Daoy (cell line): ENCODE measurements around the gene ZNF99. TPM values are rescaled to one million over a fixed set of nuclear protein-coding genes. Genes with fewer than 3 reads are reported as not detected.
"Not testable (repeated sequence)": the region's sequence is repeated elsewhere in the genome, so short reads cannot be mapped to it uniquely, and the experiment has no call there.

ENCODE experiments used
- DNase-seq: peaks from one replicate; pipeline ENCODE4 v3.0.0-alpha.2; 2015; ENCODE audit warnings: low read depth
- total RNA-seq: library from RNA; depleted of rRNA; stranded (reverse); fragments of >200 nt; shearing (Covaris generic); gene quantifications from 2 replicates; pipeline ENCODE4 v1.2.3, GENCODE V29; 2014; rRNA removed

ZNF99 gene
- not detected in 2 replicates for total RNA-seq

DNA sequence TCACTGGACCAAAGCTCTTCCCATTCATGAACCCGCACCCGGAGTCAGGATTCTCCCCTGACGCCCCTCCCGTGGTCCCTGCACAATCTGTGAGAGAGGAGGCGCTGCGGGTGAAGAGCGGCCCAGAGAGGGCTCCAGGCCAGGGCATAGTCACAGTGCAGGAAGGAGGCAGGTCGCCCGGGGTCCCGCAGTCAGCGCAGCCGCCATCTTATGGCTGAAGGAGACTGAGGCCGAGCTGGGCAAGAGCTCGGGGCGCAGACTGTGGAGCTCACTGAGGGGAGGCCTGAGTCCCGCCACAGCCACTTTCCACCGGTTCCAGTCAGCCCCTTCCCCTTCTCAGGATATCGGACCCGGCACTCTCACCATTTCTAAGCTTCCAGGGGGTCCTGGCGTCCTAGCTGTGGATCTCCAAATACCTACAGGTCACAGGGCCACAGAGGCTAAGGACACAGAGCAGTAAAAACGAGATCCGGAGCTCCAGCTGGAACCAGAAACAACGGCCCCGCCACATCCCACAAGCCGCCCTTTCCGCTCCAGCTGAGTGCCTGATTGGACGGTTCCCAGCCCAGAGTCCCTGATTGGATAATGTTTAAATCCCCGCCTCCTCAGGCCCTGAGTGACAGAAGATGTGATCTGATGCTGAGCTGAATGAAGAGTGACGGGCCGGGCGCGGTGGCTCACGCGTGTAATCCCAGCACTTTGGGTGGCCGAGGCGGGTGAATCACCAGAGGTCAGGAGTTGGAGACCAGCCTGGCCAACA, at the start of gene ZNF99:
Gene ZNF99 (minus strand): TSS at position 501 of the 760 bp plus-strand sequence. CDS start 135 bp downstream, at position 366.
- DNase-seq, result peak; percentile 32

DNA sequence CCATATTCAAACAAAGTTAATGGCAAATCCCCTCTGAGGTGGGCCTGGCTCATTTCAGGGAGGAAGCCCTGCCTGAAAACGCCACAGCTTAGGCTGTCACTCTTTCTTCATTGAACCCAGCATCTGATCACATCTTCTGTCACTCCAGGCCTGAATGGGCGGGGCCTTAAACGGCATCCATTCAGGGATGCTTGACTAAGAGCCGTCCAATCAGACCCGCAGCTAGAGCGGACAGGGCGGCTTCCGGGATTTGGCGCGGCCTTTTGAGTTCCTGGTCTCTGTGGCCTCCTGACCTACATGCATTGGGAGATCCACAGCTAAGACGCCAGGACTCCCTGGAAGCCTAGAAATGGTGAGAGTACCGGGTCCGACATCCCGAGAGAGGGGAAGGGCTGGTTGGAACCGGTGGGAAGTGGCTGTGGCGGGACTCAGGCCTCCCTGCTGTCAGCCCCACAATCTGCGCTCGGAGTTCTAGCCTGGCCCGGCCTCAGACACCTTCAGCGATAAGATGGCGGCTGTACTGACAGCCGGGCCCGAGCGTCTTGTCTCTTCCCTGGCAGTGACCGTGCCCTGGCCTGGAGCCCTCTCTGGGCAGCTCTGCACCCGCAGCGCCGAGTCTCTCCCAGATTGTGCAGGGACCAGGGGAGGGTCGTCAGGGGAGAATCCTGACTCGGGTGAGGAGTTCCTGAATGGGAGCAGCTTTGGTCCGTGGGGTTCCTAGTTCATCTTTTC, 48.2 kb upstream of the ZNF99 start, which contains the start of gene ZNF723:
Gene ZNF723 (plus strand): TSS at position 261 of the 732 bp plus-strand sequence. CDS start 89 bp downstream, at position 350.
- DNase-seq, result peak; percentile 41

DNA sequence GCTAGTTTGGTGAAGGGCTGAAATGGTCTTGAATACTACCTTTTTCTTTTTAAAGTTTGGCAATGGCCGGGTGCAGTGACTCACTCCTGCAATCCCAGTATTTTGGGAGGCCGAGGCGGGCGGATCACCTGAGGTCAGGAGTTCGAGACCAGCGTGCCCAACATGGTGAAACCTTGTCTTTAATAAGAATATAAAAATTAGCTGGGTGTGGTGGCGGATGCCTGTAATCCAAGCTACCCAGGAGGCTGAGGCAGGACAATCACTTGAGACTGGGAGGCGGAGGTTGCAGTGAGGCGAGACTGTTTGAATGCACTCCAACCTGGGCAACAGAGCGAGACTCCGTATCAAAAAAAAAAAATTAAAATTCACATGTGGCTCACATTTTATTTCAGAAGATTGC, 47.3 kb upstream of the ZNF99 start:
- DNase-seq, result no peak

DNA sequence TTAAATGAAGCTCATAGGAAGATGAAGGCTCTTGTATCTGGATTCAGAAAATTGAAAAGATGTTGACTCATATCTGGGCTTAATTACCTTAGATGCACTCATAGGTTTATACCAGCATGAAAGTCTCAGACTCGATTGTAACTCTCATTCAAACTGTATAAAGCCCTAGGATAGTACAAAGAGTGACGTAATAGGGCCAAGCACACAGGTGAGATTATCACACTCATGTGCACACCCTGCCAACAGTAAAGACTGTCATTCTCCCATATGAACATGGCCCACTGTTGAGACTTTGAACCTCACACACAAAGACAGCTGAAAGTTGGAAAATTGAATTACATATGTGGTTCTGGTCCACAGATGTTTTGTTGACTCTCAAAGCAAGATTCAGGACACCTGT, 30.2 kb upstream of the ZNF99 start:
- DNase-seq, result no peak

DNA sequence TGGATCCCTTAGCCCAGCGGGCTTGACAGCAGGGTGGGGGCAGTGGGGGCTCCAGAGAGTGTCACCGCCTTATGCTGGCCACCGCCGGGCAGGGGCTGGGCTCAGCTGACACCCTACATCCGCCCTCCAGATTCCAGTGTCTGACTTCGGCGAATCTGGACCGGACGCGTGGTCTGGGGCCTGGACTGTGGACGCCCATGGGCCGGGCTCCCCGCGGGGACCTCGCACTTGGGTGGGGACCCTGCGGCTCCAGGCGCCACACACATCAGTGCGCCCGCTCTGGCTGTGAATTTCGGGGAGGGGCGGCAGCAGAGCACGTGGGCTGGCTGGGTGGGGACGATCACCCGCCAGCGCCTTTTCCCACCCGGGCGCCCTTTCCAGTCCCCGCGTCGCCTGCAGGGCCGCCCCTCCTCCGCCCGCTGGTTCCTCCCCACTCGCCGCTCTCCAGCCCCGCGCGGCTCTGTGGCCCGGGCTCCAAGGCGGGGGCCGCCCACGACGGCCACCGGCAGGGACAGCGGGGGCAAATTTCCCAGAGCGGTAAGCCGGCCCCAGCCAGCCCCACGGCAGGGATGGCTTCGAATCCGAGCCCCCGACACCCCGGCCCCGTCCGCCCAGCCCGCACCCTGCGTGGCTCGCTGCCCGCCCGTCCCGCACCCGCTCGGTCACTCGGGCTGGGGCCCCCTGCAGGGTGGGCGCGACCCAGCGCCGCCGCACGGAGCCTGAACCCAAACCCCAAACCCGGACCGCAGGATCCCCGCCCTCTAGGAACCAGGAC, 23.3 kb upstream of the ZNF99 start:
- no peak for DNase-seq

DNA sequence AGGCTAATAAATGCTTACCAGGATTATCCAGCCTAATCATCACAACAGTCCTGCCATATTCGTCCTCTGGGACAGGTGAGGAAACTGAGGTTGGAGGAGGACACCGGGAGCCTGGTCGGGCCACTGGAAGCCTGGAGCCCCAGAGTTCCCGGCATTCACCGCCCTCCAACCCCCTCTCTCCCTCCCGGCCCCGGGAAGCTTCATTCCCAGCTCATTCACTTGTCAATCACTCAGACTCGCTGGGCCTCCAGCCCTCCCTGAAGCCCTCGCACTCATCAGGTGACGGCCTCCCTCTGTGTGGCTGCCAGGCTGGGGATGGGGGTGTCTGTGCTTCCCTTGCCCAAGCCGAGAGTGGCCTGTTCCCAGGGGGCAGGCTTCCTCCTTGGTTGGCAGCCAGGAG, 22.5 kb upstream of the ZNF99 start:
- DNase-seq, result no peak

DNA sequence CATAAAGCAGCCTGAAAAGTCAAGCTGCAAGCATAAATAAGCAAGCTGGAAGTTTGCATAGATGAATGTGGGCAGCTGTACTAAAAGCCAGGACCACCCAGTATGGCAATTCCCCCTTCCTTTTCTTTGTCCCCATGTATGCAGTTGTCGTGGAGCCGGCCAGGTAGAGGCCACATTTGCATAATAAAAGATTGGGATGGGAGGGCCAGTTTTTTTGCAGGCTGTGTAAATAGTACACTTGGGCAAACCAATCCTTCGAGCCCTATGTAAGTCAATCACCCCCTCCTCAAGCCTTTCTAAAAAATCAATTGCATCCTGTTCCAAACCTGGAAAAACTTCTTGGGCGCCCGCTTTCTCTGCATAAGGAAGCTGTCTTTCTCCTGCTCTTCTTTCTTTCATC, 13.1 kb upstream of the ZNF99 start:
- no peak for DNase-seq

DNA sequence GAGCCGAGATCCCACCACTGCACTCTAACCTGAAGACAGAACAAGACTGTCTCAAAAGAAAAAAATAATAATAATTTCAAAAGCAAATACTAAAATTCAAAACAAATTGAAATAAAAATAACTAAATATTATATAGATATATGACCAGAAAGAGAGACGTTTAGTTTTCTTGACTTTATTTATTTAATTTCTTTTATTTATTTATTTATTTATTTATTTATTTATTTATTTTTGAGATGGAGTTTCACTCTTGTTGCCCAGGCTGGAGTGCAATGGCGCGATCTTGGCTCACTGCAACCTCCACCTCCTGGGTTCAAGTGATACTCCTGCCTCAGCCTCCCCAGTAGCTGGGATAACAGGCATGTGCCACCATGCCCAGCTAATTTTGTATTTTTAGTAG, 8.9 kb upstream of the ZNF99 start:
- not testable (repeated sequence) for DNase-seq

DNA sequence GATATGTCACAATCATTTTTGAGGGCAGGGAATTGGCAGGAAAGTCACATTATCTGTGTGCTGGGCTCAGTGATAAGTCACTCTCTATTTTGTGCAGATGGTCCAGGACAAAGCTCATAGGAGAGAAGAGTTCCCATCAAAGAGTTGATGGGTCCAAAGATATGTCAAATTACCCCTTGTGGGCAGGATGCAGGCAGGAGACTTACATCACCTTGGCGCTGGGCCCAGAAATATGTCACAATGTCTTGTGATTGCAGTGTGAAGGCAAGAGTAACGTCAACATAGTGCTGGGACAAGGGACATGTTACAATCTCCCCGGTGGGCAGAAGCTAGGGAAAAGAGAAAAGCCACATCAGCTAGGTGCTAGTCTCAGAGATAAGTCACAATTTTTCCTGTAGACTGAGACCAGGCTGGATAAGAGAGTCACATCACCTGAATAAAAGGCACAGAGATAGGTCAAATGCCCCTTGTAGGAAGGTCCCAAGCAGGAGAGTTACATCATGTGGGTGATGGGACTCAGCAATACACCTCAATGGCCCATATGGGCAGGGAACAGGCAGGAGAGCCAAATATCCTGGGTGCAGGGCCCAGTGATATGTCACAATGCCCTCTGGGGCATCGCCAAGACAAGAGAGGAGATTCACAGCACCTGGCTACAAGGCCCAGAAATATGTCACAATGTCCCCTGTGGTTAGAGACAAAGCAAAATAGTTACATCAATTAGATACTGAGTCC, 47.9 kb downstream of the ZNF99 start:
- DNase-seq, result no peak

DNA sequence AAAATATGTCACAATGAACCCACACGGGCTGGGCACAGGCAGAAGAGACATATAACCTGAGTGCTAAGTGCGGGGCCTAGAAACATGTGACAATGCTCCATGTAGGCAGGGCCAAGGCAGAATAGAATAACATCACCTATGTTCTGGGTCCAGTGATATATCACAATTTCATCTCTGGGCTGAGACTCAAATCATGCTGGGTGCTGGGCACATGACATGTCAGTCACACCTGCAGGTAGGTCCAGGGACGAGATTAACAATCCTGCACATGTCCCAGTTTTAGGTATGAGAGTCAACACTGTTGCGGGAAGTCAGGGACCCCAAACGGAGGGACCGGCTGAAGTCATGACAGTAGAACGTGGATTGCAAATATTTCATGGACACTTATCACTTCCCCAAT, 50.3 kb downstream of the ZNF99 start:
- DNase-seq, result no peak

DNA sequence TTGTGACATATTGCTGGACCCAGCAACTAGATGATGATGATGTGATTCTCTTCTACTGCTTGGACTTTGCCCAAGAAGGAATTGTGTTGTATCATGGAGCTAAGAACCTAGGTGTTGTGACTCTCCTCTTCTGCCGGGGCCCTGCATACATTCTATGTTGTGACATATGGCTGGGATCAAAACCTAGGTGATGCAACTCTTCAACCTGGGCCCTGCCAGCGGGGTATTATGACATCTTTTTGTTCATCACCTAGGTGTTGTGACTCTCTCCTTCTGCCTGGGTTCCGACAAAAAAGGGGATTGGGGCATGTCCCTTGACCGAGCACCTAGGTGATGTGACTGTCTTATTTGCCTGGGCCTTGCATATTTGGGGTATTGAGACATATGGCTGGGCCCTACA, 55.7 kb downstream of the ZNF99 start:
- DNase-seq, result not testable (repeated sequence)

DNA sequence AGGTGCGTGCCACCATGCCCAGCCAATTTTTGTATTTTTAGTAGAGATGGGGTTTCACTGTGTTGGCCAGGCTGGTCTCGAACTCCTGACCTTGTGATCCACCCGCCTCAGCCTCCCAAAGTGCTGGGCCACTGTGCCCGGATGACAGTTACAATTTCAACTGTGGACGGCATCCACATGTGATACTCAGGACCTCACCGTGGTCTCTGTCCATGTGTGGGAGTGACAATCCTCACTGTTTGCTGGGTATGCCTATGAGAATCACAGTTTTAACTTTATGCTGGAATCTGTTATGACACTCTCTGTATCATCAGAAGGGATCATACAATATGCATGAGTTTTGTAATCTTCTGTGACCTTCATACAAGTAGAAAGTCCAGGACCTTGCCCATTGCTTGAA, 62.4 kb downstream of the ZNF99 start:
- DNase-seq, result not testable (repeated sequence)

DNA sequence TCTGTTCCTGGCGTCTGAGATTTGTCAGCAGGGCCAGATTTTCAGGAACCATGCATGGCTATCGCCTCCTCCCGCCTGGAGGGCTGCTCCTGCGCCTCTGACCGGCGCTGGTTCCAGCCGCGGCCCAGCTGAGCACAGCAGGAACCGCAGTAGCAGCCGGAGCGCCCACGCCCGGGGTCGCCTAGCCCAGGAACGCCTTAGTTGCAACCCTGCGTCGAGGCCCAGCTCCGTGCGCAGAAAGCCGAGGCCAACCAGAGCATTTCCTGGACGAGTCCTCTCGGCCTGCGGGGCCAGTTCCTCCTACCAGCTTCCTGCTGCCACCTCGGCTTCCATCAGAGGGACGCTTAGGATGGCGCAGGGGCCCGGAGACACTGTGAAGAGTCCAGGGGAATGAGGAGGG, 75.0 kb downstream of the ZNF99 start:
- no peak for DNase-seq

DNA sequence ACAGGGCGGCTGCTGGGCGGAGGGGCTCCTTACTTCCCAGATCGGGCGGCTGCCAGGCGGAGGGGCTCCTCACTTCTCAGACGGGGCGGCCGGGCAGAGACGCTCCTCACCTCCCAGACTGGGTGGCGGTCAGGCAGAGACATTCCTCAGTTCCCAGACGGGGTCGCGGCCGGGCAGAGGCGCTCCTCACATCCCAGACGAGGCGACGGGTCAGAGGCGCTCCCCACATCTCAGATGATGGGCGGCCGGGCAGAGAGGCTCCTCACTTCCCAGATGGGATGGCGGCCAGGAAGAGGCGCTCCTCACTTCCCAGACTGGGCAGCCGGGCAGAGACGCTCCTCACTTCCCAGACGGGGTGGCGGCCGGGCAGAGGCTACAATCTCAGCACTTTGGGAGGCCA, 80.9 kb downstream of the ZNF99 start:
- not testable (repeated sequence) for DNase-seq

DNA sequence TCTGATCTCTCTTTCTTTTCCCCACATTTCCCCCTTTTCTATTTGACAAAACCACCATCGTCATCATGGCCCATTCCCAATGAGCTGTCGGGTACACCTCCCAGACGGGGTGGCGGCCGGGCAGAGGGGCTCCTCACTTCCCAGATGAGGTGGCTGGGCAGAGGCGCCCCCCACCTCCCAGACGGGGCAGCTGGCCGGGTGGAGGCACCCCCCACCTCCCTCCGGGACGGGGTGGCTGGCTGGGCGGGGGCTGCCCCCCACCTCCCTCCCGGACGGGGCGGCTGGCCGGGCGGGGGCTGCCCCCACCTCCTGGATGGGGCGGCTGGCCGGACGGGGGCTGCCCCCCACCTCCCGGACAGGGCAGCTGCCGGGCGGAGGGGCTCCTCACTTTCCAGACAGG, 81.3 kb downstream of the ZNF99 start:
- not testable (repeated sequence) for DNase-seq

Other genes with a start within 250 kb of the ZNF99 start
- 1.1 and 2.3 TPM in 2 replicates for gene ZNF492, start 149.8 kb downstream of the ZNF99 start, total RNA-seq
- gene ZNF723, start 48.1 kb upstream of the ZNF99 start, total RNA-seq, result not detected in 2 replicates
- gene ZNF728, start 219.0 kb upstream of the ZNF99 start, total RNA-seq, result 0.46 and 1.0 TPM in 2 replicates